Activated CD4-positive, CD25-positive, alpha-beta regulatory T cell (primary cell): ENCODE results near the gene STAT6.

Experiments
- DNase-seq, 4 experiments: peaks; one replicate each; lab custom pipeline; 2025; lab: John Stamatoyannopoulos, UW

The STAT6 gene

DNA sequence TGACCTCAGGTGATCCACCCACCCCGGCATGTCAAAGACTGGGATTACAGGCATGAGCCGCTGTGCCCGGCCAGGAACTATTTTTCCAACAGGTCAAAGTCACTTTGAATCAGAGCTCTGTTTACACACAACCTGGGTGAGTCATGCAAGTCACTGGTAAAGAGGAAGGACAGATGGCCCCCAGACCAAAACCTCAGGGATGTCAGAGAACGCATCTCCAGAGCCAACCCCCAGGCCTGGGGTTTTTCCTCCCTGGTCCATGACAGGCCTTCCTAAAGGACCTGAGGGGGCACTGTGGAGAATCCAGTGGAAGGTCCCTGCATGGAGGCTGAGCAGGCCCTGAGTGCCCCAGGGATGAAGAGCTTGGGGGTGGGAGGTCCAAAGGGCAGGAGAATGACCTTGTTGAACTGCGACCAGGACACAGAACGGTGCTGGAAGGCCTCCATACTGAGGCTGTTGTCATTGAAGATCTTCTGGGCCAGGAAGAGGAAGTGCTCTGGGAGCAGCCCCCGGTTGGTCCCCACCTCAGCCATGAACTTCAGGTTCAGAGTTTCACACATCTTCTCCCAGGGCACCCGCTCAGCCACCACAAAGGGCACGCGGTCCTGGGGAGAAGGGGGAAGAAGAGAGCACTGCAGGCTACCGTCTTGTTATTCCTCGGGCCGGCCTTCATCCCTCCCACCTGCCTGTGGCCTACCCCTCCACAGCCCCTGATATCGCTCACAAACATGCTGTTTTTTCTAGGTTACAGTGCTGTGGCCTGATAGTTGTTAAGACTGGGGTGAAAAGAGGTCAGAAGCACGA lies 9.1 kb downstream of the STAT6 start:
- no peak for DNase-seq

DNA sequence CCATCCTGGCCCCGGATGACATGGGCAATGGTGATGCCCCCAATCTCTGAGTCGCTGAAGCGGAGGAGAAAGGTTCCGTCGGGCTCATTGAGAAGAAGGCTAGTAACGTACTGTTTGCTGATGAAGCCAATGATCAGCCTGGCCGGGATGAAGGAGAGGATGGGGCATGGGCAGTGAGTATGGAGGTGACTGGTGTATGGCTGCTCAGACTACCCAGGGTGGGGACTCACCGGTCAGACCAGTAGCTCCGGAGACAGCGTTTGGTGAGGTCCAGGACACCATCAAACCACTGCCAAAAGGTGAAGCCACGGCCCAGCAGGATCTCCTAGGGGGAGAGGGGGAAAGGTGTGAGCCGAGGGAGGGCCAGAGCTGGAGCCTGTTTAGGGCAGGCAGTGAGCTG lies 11.4 kb downstream of the STAT6 start:
- DNase-seq = no peak

DNA sequence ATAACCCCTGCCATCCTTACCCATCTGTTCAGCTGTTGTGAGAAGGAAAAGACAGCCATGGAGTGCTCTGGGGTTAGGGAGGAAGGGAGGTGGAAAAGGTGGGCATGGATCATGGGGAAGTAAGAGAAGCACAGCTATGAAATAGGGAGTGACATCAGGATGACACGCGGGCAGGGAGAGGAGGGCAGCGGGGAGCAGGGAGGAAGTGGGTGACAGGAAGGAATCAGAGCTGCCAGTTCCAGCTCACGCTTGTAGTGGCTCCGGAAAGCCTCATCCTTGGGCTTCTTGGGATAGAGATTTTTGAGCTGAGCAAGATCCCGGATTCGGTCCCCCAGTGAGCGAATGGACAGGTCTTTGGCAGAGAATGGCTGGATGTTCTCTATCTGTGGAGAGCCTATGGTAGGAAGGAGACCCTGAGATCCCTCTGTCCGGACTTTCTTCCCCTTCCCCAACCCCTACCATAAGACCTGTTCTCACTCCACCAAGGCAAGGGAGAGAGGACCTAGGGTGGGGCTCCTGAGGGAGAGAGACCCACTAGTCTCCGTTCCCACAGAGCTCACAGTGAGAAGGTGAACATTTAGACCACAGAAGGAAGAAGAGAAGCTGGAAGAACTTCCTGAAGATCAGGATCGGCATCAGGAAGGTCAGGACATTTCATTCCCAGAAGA lies 12.0 kb downstream of the STAT6 start:
- no peak for DNase-seq

- DNase-seq = no peak
Measured at GRCh38 chr12:57098546-57098945, 12.6 kb downstream of the STAT6 start.

DNA sequence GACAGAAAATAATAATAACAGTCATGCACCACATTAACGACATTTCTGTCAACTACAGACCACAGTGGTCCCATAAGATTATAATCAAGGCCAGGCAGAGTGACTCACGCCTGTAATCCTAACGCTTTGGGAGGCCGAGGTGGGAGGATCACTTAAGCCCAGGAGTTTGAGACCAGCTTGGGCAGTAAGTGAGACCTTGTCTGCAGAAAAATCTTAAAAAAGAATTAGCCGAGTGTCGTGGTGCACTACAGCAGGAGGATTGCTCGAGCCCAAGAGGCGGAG lies 13.7 kb downstream of the STAT6 start:
- DNase-seq = no peak

GRCh38 chr12:57096748-57097553 lies 14.2 kb downstream of the STAT6 start:
- DNase-seq = no peak

DNA sequence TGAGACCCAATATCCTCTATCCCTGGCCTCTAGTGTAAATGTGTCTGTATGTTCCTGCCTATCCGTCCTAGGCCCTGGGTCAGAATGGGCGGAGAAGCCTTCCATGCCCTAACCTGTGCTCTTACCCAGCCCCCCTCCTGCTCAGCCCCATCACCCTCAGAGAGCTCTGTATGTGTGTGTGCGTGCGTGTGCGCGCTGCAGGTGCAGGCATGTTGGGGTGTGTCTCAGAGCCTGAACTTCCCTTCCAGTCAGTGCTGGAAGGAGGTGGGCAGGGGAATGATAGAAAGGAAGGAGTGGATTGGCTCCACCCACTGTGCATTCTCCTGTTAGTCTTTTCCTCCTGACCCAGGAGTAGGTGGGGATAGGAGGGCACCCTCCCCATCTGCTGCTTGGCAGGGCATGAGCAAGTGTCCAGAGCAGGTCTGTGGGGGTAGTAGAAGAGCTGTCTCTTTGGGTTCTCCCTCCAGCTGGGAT lies 15.0 kb downstream of the STAT6 start:
- DNase-seq = no peak

DNA sequence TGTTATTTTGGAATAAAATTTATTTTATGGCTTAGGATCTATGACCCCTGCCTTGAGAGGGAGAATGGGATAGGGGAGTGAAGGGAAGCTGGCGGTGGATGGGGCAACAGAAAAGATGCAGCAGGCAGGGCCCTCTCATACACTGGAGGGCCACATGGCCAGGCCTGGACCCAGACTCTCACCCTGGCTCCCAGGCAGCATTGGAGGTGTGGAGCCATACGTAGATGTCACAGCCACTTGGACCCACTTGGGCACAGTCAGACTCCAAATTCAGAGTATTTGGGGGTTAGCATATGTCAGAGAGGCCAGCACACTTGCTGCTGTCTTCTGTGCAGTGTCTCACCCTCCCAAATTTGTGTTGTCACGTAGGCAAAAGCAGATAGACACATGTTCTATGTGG lies 15.7 kb downstream of the STAT6 start:
- no peak for DNase-seq

DNA sequence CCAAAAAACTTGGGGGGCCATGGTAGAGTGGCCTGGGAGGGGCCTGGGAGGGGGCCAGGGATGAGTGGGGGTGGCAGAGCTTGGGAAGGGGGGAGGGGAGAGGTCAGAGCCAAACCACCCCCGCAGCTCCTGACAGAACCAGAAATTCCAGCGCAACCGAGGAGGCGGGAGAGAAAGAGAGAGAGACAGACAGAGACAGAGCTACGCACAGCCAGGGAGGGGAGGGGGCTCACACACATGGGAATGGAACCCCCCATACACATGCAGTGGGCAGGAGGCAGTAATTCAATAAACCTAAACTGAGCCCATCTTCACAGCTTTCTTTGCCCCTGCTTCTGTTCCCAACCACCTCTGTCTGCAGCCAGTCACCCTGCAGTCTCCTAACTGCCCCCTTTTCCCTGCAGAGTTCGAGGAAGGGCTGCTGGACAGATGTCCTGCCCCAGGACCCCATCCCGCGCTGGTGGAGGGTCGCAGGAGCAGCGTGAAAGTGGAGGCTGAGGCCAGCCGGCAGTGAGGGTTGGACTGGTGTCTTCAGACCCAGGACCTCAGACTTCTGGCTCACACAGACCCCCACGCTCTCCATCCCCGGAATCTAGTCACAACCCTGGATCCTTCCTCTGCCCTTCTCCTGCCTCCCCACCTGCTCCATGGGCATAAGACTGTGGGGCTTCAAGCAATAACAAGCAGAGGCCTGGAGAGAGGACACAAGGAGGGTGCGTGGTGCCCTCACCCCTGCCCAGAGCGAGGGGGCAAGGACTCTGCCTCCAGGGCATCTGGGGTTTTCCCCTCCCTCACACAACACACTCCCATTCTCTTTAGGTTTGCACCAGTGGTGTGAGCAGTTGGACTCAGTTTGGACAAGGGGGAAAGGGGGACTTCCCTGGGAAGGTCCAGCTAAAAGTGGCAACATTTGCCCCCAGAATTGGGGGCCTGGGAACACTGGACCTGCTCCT lies 16.7 kb downstream of the STAT6 start:
- DNase-seq = no peak

GRCh38 chr12:57093415-57094207 lies 17.6 kb downstream of the STAT6 start:
- DNase-seq = peak; percentile 11 to 59 (median 37)

DNA sequence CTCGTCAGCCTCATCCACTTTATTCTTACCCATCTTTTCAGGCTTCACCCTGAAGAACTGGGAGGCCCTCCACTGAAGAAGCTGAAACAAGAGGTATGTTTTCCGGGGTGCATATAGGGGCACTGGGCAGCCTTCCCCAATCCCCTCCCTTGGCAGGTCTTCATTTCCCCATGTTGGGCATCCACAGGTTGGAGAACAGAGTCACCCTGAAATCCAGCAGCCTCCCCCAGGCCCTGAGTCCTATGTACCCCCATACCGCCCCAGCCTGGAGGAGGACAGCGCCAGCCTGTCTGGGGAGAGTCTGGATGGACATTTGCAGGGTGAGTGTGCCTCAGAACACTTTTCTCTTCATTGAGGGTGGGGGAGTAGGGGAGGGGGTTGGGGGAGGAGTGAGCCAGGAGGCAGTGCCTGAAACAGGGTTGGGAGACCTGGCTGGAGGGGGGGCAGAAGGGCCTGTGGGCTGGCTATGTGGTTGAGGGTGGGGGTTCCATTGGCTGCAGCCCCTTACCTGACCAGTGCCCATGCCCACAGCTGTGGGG lies 18.2 kb downstream of the STAT6 start:
- no peak for DNase-seq

- no peak for DNase-seq
Measured at GRCh38 chr12:57092529-57092862, 18.7 kb downstream of the STAT6 start.

GRCh38 chr12:57091638-57092528 lies 19.3 kb downstream of the STAT6 start:
- DNase-seq = no peak

- DNase-seq = no peak
Measured at GRCh38 chr12:57090924-57091637, 20.1 kb downstream of the STAT6 start.

DNA sequence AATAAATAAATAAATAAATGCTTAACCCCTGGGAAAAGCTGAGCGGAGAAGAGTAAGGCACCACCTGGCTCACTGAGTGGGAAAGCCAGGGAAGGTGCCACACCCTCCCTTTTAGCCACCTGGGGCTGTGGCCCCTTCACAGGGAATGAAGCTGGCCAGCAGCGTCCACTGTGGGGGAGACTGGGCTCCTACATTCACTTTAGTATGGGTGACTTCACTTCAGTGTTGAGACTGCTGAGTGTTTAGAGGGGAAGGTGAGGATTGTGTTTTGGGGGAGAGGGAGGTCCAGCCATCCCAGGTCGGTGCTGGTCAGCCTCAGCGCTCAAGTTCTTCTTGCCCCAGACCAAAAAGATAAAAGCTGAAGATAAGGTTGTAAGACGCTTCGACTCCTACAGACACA lies 20.7 kb downstream of the STAT6 start:
- no peak for DNase-seq

GRCh38 chr12:57089271-57090245 lies 21.6 kb downstream of the STAT6 start:
- no peak for DNase-seq

DNA sequence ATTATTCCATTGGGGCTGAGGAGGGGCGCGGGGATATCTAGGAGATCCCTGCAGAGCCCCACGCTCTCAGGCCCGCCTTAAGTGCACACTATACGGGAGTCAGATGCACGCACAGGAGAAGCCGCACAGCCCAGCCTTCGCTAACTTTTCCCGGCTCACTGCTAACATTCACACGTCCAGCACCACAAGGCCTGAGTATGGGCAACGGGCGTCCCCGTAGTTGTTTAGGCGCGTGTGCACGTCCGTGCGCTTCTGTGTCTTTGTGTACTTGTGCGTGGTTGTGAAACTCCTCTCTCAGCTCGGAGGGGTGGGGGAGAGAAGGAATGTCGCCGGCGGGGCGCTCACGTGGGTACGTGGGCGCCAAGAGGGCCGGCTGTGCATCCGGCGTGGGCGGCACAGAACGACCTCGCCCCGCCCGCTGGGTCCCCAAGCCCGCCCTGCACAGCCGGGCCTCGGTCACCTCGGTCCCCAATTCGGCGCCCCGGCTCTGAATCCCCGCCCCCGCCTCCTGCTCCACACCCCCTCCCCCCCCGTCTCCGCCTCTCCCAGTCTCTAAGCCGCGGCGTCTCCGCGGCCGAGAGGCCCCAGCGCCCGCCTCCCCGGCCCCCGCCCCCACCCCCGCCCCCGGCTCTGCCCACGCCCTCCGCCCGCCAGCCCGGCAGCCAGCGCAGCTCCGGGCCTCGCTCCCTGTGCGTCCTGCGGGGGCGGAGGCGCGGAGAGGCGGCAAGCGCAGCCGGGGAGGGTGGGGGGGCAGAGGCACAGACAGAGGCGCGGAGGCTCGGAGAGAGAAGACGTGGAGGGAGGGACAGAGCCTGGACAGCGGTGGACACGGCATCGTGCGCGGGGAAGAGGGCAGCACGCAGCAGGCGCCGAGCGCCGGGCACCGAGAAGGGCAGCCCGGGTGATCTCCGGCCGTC lies 22.6 kb downstream of the STAT6 start, which contains the start of gene NAB2:
Gene NAB2 (plus strand): TSS at position 761 of the 917 bp plus-strand sequence. CDS start 158 bp downstream, outside the sequence.
- peak; percentile 67 to 92 (median 82) for DNase-seq
